HepG2 (cell line): Measurements from ENCODE around the gene TGFBI. TPM values are rescaled to one million over a fixed set of nuclear protein-coding genes. Genes with fewer than 3 reads are reported as not detected.

Experiments
- BRCA1 ChIP-seq: sonication (generic); formaldehyde crosslinking; IDR thresholded peaks from 2 replicates; pipeline ENCODE4 v1.4.0; 2020; ENCODE audit warnings: missing genetic modification reagents
- CBX5 ChIP-seq: sonication (generic); formaldehyde crosslinking; IDR thresholded peaks from 2 replicates; pipeline ENCODE4 v1.4.0; 2020; ENCODE audit warnings: missing genetic modification reagents, borderline replicate concordance
- FOXK2 ChIP-seq: fragments of 450-650 bp; IDR thresholded peaks from 2 replicates; pipeline ENCODE4 v1.6.1; 2016
- GATAD2A ChIP-seq: IDR thresholded peaks from 2 replicates; pipeline ENCODE4 v1.6.1; 2016
- MED1 ChIP-seq: sonication (generic); formaldehyde crosslinking; IDR thresholded peaks from 2 replicates; pipeline ENCODE4 v1.4.0; 2020; ENCODE audit warnings: missing genetic modification reagents
- MED8 ChIP-seq: sonication (generic); formaldehyde crosslinking; IDR thresholded peaks from 2 replicates; pipeline ENCODE4 v1.8.1; 2023; ENCODE audit warnings: mild to moderate bottlenecking, missing genetic modification reagents; ENCODE audit not compliant: insufficient replicate concordance
- NKX3-1 ChIP-seq: sonication (generic); formaldehyde crosslinking; IDR thresholded peaks from 2 replicates; pipeline ENCODE4 v1.5.0; 2020; ENCODE audit warnings: missing genetic modification reagents
- NR2F6 ChIP-seq, 2 experiments: IDR thresholded peaks; 2 replicates each; pipeline ENCODE4 v1.6.1; 2016; ENCODE audit warnings: antibody characterized with exemption in 1 of 2, mild to moderate bottlenecking in 1 of 2
- ZMYM2 ChIP-seq: sonication (generic); formaldehyde crosslinking; IDR thresholded peaks from 2 replicates; pipeline ENCODE4 v1.8.0; 2022; ENCODE audit warnings: mild to moderate bottlenecking, missing genetic modification reagents
- ZNF567 ChIP-seq: sonication (generic); formaldehyde crosslinking; IDR thresholded peaks from 2 replicates; pipeline ENCODE4 v1.8.1; 2023; ENCODE audit warnings: mild to moderate bottlenecking, missing genetic modification reagents, borderline replicate concordance
- ZNF660 ChIP-seq: sonication (generic); formaldehyde crosslinking; IDR thresholded peaks from 2 replicates; pipeline ENCODE4 v1.5.1; 2020; ENCODE audit warnings: mild to moderate bottlenecking, low read depth, missing genetic modification reagents, borderline replicate concordance
- polyA plus RNA-seq, 8 experiments: library from polyadenylated mRNA; depleted of rRNA in 3 of 8; stranded (reverse) in 7 of 8; unstranded in 1 of 8; fragments of >200 nt; fragmentation: Illumina TruSeq in 4 of 8; extraction: Trizol in 4 of 8; gene quantifications; 2 replicates each; pipeline versions ENCODE4 v1.2.1 to v1.2.3, GENCODE V29; 2011 to 2016; ENCODE audit warnings: low read depth in 4 of 8, missing spikeins in 1 of 8, mixed read lengths in 1 of 8; ENCODE audit not compliant: insufficient read depth in 1 of 8
- total RNA-seq, 5 experiments: library from RNA; depleted of rRNA; stranded (reverse); fragments of >200 nt; fragmentation: Illumina TruSeq; extraction: Trizol; gene quantifications; 2 replicates each; pipeline ENCODE4 v1.2.3, GENCODE V29; 2016; ENCODE audit warnings: low read depth in 1 of 5
- TF ChIP-seq, protein P1 (sequence below): sonication (generic); formaldehyde crosslinking; IDR thresholded peaks from 2 replicates; pipeline ENCODE4 v1.5.0; 2020; ENCODE audit warnings: mild to moderate bottlenecking, missing genetic modification reagents, borderline replicate concordance
- TF ChIP-seq, protein P2 (sequence below): IDR thresholded peaks from 2 replicates; pipeline ENCODE4 v1.6.1; 2012; ENCODE audit warnings: low read depth, low read length, improper control_type of control experiment
- TF ChIP-seq, protein P3 (sequence below): sonication (generic); formaldehyde crosslinking; IDR thresholded peaks from 2 replicates; pipeline ENCODE4 v1.4.0; 2020; ENCODE audit warnings: missing genetic modification reagents, mild to moderate bottlenecking, borderline replicate concordance
- TF ChIP-seq, protein P4 (sequence below): IDR thresholded peaks from 2 replicates; pipeline ENCODE4 v1.6.1; 2016; ENCODE audit warnings: low read depth, control low read depth
- TF ChIP-seq, protein P5 (sequence below): sonication (generic); formaldehyde crosslinking; conservative IDR thresholded peaks from 2 replicates; pipeline ENCODE4 v1.4.0; 2020; ENCODE audit warnings: missing genetic modification reagents
- TF ChIP-seq, protein P6 (sequence below): sonication (generic); formaldehyde crosslinking; IDR thresholded peaks from 2 replicates; pipeline ENCODE4 v1.4.0; 2020; ENCODE audit warnings: mild to moderate bottlenecking, missing genetic modification reagents

TGFBI gene
- total and polyA plus RNA-seq, 2 of the 13 experiments (the other 11 are each of a cell fraction or from before 2014, with no cell fraction given), result 275 to 457 TPM

DNA sequence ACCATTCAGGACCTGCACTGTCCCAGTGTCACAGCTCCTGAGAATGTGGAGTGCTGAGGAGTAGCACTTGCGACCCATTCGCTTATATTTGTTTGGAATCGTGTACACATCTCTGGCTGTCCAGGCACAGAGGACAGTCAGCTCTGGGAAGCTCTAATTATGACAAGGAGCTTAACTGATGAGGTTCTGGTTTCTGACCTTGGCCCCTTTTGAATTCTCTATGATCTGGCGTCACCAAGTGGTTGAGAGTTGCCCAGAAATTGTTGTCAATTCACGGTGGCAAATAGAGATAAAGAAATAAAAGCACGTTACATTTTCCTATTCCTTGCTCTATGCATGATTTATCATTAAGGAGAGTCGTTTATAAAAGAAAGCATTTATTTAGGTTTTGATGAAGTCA, 39.1 kb upstream of the TGFBI start (continued):
- TF ChIP-seq, protein P1, sequence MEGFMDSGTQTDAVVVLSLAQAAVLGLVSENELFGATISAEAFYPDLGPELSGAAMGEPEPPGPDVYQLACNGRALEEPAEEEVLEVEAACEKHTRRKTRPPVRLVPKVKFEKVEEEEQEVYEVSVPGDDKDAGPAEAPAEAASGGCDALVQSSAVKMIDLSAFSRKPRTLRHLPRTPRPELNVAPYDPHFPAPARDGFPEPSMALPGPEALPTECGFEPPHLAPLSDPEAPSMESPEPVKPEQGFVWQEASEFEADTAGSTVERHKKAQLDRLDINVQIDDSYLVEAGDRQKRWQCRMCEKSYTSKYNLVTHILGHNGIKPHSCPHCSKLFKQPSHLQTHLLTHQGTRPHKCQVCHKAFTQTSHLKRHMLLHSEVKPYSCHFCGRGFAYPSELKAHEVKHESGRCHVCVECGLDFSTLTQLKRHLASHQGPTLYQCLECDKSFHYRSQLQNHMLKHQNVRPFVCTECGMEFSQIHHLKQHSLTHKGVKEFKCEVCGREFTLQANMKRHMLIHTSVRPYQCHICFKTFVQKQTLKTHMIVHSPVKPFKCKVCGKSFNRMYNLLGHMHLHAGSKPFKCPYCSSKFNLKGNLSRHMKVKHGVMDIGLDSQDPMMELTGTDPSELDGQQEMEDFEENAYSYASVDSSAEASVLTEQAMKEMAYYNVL, result no peak
- TF ChIP-seq NKX3-1 (CRISPR knock-in tag) (no peak), NR2F6 (IDR thresholded peaks at IDR 0.05) (no peak), NR2F6 (CRISPR knock-in tag; IDR thresholded peaks at IDR 0.05) (0 out of 2 replicates have a peak, but pooled peaks have one; percentile 18), CBX5 (CRISPR knock-in tag) (no peak), ZNF660 (no peak), MED8 (no peak), BRCA1 (CRISPR knock-in tag) (no peak), MED1 (CRISPR knock-in tag) (0 out of 2 replicates have a peak, but pooled peaks have one; percentile 16), ZNF567 (CRISPR knock-in tag) (no peak), ZMYM2 (CRISPR knock-in tag) (no peak), GATAD2A (CRISPR knock-in tag) (peak; percentile 33; the same call in 1 of the 2 replicates), FOXK2 (no peak)
- TF ChIP-seq, protein P2, sequence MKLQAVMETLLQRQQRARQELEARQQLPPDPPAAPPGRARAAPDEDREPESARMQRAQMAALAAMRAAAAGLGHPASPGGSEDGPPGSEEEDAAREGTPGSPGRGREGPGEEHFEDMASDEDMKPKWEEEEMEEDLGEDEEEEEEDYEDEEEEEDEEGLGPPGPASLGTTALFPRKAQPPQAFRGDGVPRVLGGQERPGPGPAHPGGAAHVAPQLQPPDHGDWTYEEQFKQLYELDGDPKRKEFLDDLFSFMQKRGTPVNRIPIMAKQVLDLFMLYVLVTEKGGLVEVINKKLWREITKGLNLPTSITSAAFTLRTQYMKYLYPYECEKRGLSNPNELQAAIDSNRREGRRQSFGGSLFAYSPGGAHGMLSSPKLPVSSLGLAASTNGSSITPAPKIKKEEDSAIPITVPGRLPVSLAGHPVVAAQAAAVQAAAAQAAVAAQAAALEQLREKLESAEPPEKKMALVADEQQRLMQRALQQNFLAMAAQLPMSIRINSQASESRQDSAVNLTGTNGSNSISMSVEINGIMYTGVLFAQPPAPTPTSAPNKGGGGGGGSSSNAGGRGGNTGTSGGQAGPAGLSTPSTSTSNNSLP, result 0 out of 2 replicates have a peak, but pooled peaks have one; percentile 23
- TF ChIP-seq, protein P3, sequence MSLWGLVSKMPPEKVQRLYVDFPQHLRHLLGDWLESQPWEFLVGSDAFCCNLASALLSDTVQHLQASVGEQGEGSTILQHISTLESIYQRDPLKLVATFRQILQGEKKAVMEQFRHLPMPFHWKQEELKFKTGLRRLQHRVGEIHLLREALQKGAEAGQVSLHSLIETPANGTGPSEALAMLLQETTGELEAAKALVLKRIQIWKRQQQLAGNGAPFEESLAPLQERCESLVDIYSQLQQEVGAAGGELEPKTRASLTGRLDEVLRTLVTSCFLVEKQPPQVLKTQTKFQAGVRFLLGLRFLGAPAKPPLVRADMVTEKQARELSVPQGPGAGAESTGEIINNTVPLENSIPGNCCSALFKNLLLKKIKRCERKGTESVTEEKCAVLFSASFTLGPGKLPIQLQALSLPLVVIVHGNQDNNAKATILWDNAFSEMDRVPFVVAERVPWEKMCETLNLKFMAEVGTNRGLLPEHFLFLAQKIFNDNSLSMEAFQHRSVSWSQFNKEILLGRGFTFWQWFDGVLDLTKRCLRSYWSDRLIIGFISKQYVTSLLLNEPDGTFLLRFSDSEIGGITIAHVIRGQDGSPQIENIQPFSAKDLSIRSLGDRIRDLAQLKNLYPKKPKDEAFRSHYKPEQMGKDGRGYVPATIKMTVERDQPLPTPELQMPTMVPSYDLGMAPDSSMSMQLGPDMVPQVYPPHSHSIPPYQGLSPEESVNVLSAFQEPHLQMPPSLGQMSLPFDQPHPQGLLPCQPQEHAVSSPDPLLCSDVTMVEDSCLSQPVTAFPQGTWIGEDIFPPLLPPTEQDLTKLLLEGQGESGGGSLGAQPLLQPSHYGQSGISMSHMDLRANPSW (CRISPR knock-in tag), result no peak
- TF ChIP-seq, protein P4, sequence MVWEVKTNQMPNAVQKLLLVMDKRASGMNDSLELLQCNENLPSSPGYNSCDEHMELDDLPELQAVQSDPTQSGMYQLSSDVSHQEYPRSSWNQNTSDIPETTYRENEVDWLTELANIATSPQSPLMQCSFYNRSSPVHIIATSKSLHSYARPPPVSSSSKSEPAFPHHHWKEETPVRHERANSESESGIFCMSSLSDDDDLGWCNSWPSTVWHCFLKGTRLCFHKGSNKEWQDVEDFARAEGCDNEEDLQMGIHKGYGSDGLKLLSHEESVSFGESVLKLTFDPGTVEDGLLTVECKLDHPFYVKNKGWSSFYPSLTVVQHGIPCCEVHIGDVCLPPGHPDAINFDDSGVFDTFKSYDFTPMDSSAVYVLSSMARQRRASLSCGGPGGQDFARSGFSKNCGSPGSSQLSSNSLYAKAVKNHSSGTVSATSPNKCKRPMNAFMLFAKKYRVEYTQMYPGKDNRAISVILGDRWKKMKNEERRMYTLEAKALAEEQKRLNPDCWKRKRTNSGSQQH (CRISPR knock-in tag), result no peak
- TF ChIP-seq, protein P5, sequence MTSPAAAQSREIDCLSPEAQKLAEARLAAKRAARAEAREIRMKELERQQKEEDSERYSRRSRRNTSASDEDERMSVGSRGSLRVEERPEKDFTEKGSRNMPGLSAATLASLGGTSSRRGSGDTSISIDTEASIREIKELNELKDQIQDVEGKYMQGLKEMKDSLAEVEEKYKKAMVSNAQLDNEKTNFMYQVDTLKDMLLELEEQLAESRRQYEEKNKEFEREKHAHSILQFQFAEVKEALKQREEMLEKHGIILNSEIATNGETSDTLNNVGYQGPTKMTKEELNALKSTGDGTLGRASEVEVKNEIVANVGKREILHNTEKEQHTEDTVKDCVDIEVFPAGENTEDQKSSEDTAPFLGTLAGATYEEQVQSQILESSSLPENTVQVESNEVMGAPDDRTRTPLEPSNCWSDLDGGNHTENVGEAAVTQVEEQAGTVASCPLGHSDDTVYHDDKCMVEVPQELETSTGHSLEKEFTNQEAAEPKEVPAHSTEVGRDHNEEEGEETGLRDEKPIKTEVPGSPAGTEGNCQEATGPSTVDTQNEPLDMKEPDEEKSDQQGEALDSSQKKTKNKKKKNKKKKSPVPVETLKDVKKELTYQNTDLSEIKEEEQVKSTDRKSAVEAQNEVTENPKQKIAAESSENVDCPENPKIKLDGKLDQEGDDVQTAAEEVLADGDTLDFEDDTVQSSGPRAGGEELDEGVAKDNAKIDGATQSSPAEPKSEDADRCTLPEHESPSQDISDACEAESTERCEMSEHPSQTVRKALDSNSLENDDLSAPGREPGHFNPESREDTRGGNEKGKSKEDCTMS, result no peak
- TF ChIP-seq, protein P6, sequence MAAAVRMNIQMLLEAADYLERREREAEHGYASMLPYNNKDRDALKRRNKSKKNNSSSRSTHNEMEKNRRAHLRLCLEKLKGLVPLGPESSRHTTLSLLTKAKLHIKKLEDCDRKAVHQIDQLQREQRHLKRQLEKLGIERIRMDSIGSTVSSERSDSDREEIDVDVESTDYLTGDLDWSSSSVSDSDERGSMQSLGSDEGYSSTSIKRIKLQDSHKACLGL (CRISPR knock-in tag), result no peak
